Endothelial cell of umbilical vein (primary cell): Measurements from ENCODE around the gene TNIK. TPM values are rescaled to one million over a fixed set of nuclear protein-coding genes. Genes with fewer than 3 reads are reported as not detected.

ENCODE experiments used
- BruUV-seq: library from RNA; stranded (reverse); fragments of 400-500 nt; replicated peaks from 2 replicates; lab custom pipeline; 2021; lab: Mats Ljungman, UMichigan
- CTCF ChIA-PET: fragments of 300-600, 350-600 bp; sonication (Branson Sonifier 250); formaldehyde crosslinking; loops from one replicate; lab custom pipeline; 2021; ENCODE audit warnings: antibody characterized with exemption, inconsistent platforms; lab: Charles Lee
- POLR2A ChIA-PET: fragments of 300-600, 350-600 bp; sonication (Branson Sonifier 250); formaldehyde crosslinking; loops from one replicate; lab custom pipeline; 2021; ENCODE audit warnings: antibody characterized with exemption, inconsistent platforms; lab: Charles Lee
- DNase-seq: peaks from one replicate; pipeline ENCODE4 v3.0.0-alpha.2; 2011; ENCODE audit warnings: low read depth, low spot score
- FAIRE-seq: peaks from 2 replicates; lab custom pipeline; 2011; peaks lifted over from hg19 to GRCh38; lab: Jason Lieb, UNC
- H2AFZ ChIP-seq: 2 replicates; pipeline ENCODE4 v1.6.0; 2012; ENCODE audit warnings: low read depth, low read length, control low read depth, inconsistent platforms
- H3K27ac ChIP-seq: 2 replicates; pipeline ENCODE4 v1.5.1; 2011; ENCODE audit warnings: low read depth, mild to moderate bottlenecking, control low read depth, low read length, moderate library complexity; ENCODE audit not compliant: insufficient read depth
- H3K27me3 ChIP-seq, 2 experiments: 2 replicates each; pipeline versions ENCODE4 v1.6.0 to v1.6.1; 2011; ENCODE audit warnings: low read length in 2 of 2, mixed read lengths in 1 of 2; ENCODE audit not compliant: control insufficient read depth in 2 of 2, insufficient read depth in 2 of 2
- H3K36me3 ChIP-seq, 2 experiments: 2 replicates in 1 of 2; 3 replicates in 1 of 2; pipeline ENCODE4 v1.5.1; 2011; ENCODE audit warnings: low read length in 2 of 2, mild to moderate bottlenecking in 1 of 2, moderate library complexity in 1 of 2; ENCODE audit not compliant: control insufficient read depth in 2 of 2, insufficient read depth in 2 of 2; ENCODE audit errors: extremely low read depth in 1 of 2
- H3K4me1 ChIP-seq: 3 replicates; pipeline ENCODE4 v1.5.1; 2011; ENCODE audit warnings: mild to moderate bottlenecking, low read length; ENCODE audit not compliant: control insufficient read depth, insufficient read depth; ENCODE audit errors: extremely low read depth
- H3K4me2 ChIP-seq: 2 replicates; pipeline ENCODE4 v1.6.1; 2011; ENCODE audit warnings: low read length, control low read depth, mixed read lengths; ENCODE audit not compliant: insufficient read depth
- H3K4me3 ChIP-seq, 3 experiments: fragments of 200-600 bp in 1 of 3; sonication (generic), shearing (Covaris generic) in 1 of 3; replicated peaks in 1 of 3; 2 replicates each; pipeline ENCODE4 v1.5.1; 2011 to 2016; ENCODE audit warnings: control low read depth in 3 of 3, low read length in 3 of 3, mild to moderate bottlenecking in 2 of 3, inconsistent platforms in 1 of 3, low read depth in 1 of 3, moderate library complexity in 1 of 3; ENCODE audit not compliant: insufficient read depth in 1 of 3
- H3K79me2 ChIP-seq: 2 replicates; pipeline ENCODE4 v1.6.0; 2012; ENCODE audit warnings: low read length, inconsistent platforms; ENCODE audit not compliant: control insufficient read depth, insufficient read depth
- H3K9ac ChIP-seq: replicated peaks from 2 replicates; pipeline ENCODE3; 2011; ENCODE audit warnings: low read length, control low read depth; ENCODE audit not compliant: insufficient read depth; ENCODE audit errors: extremely low read depth
- H3K9me1 ChIP-seq: replicated peaks from 3 replicates; pipeline ENCODE4 v1.6.0; 2011; ENCODE audit warnings: mild to moderate bottlenecking, low read length; ENCODE audit not compliant: control insufficient read depth, insufficient read depth; ENCODE audit errors: extremely low read depth
- H3K9me3 ChIP-seq: replicated peaks from 2 replicates; pipeline ENCODE4 v1.5.1; 2012; ENCODE audit warnings: low read length, inconsistent platforms; ENCODE audit not compliant: control insufficient read depth, insufficient read depth
- H4K20me1 ChIP-seq: replicated peaks from 2 replicates; pipeline ENCODE3; 2011; ENCODE audit warnings: mild to moderate bottlenecking, low read length; ENCODE audit not compliant: control insufficient read depth, insufficient read depth; ENCODE audit errors: extremely low read depth
- EZH2 ChIP-seq: IDR thresholded peaks from 2 replicates; pipeline ENCODE4 v1.6.1; 2012; ENCODE audit warnings: borderline replicate concordance, low read depth, mild to moderate bottlenecking, moderate library complexity, low read length, inconsistent platforms; ENCODE audit not compliant: severe bottlenecking
- FOS ChIP-seq: IDR thresholded peaks from 2 replicates; pipeline ENCODE4 v1.6.1; 2011; ENCODE audit warnings: mild to moderate bottlenecking, low read length, moderate library complexity, borderline replicate concordance; ENCODE audit not compliant: insufficient read depth
- GATA2 ChIP-seq: IDR thresholded peaks from 2 replicates; pipeline ENCODE4 v1.7.0; 2011; ENCODE audit warnings: low read depth, mild to moderate bottlenecking, moderate library complexity, mixed read lengths, low read length; ENCODE audit not compliant: insufficient read length, insufficient read depth
- JUN ChIP-seq: IDR thresholded peaks from 2 replicates; pipeline ENCODE4 v1.6.1; 2011; ENCODE audit warnings: borderline replicate concordance, low read depth; ENCODE audit not compliant: insufficient read length, insufficient read depth
- POLR2A ChIP-seq: IDR thresholded peaks from 2 replicates; pipeline ENCODE4 v1.6.1; 2012; ENCODE audit warnings: low read depth, mild to moderate bottlenecking, control low read depth, low read length
- dilution Hi-C: fragments of 300-500 bp; cut with MboI; formaldehyde crosslinking; loops from one replicate; pipeline ENCODE4 v1.15.0; 2019; ENCODE audit warnings: low sequenced_read_pairs; ENCODE audit not compliant: extremely low pct_ligation_motif_present
- intact Hi-C: fragments of 100-400 bp; cut with micrococcal nuclease; formaldehyde crosslinking; loops from one replicate; pipeline ENCODE4 v1.10.0; 2022
- polyA plus RNA-seq, 4 experiments: library from polyadenylated mRNA; depleted of rRNA in 3 of 4; stranded (reverse) in 3 of 4; unstranded in 1 of 4; fragments of >200 nt; gene quantifications; 2 replicates each; pipeline versions ENCODE4 v1.2.1 to v1.2.3, GENCODE V29; 2011 to 2012; ENCODE audit warnings: missing spikeins in 1 of 4
- total RNA-seq: library from RNA; stranded (reverse); gene quantifications from 2 replicates; pipeline ENCODE4 v1.2.3, GENCODE V29; 2021
- TF ChIP-seq, protein P1 (sequence below): IDR thresholded peaks from 2 replicates; pipeline ENCODE4 v1.6.1; 2011; ENCODE audit not compliant: insufficient read depth, insufficient read length

The TNIK gene
- total and polyA plus RNA-seq, 2 donors (not counting 3 experiments of a cell fraction or from before 2014, with no cell fraction given): 10.9 to 39.7 TPM

- FAIRE-seq (peak; percentile 75), DNase-seq (peak; percentile 95)
- CTCF ChIA-PET: interaction anchor here (0.9 to 3.0 kb wide), 9 partner anchors 11 to 323 kb away, joined by 3 to 7 read pairs (median 3); no protein-coding TSS in a partner anchor
- intact Hi-C loops (loop anchor here (1.0 to 5.0 kb wide), 7 partner anchors 73 to 287 kb away; partner anchors contain the start of gene TNIK), dilution Hi-C loops (no loop called here)
- Histone ChIP-seq H3K79me2 (no peaks in the 10 kb centered on the region), H3K27me3 (no peaks in the 10 kb centered on the region), H2AFZ (no peak overlapping the region), H3K4me3 (no peak overlapping the region), H3K4me1 (peaks cover 45% of the 10 kb centered on the region), H3K36me3 (no peaks in the 10 kb centered on the region), H3K9me3 (no peaks in the 10 kb centered on the region), H3K27ac (peak overlapping the region; percentile 96), H3K9me1 (no peaks in the 10 kb centered on the region), H4K20me1 (no peaks in the 10 kb centered on the region), H3K9ac (peak overlapping the region; percentile 83), H3K4me2 (peak overlapping the region; percentile 56)
- BruUV-seq: no TSS peak
- POLR2A ChIA-PET: no interaction called here
- TF ChIP-seq EZH2 (no peak), JUN (peak; percentile 84), FOS (peak; percentile 84), GATA2 (peak; percentile 55)
- TF ChIP-seq, protein P1, sequence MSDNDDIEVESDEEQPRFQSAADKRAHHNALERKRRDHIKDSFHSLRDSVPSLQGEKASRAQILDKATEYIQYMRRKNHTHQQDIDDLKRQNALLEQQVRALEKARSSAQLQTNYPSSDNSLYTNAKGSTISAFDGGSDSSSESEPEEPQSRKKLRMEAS: peak; percentile 41
These were observed 175.7 kb downstream of the TNIK start for GRCh38 chr3:171284308-171285075.

DNA sequence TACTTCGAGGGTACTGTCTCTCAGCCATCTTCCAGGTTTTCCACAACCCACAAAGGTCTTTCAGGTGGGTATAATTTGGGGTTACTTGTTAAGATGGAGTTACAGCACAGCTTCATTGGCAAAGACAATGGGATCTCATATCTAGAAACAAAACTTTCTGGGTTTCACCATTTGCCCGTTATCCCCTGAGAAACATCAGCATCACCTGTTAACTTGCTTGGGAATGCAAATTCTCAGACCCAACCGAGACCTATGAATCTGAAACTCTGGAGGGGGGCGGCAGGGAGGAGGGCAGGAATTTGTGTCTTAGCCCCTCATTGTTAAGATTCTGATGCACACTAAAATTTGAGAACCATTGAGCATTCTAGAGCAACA, 176.4 kb downstream of the TNIK start:
- H3K9ac ChIP-seq: peak overlapping the region; percentile 83
- dilution Hi-C loops: no loop called here
- no peak for DNase-seq
- no peak overlapping the region for H3K4me3 ChIP-seq
- BruUV-seq: TSS peak; percentile 86
- no peaks in the 10 kb centered on the region for H3K9me3 ChIP-seq
- H3K27ac ChIP-seq: peak overlapping the region; percentile 96
- peak overlapping the region; percentile 56 for H3K4me2 ChIP-seq
- no peak overlapping the region for H2AFZ ChIP-seq
- H3K79me2 ChIP-seq: no peaks in the 10 kb centered on the region
- H3K4me1 ChIP-seq: peaks cover 45% of the 10 kb centered on the region
- no peaks in the 10 kb centered on the region for H3K27me3 ChIP-seq
- no peaks in the 10 kb centered on the region for H3K36me3 ChIP-seq
- H3K9me1 ChIP-seq: no peaks in the 10 kb centered on the region
- H4K20me1 ChIP-seq: no peaks in the 10 kb centered on the region
- ChIA-PET CTCF (interaction anchor here (1.1 to 3.0 kb wide), 4 partner anchors 11 to 90 kb away, joined by 3 to 7 read pairs (median 5); no protein-coding TSS in a partner anchor), POLR2A (no interaction called here)
- no peak for FAIRE-seq
- no peak for TF ChIP-seq POLR2A
- intact Hi-C loops: loop anchor here (1.0 to 5.0 kb wide), 6 partner anchors 79 to 287 kb away; partner anchors contain the start of gene TNIK
